Heart left ventricle (tissue), 13 donors: Measurements from ENCODE around the gene IKBKG.
"Not testable (repeated sequence)": the region's sequence is repeated elsewhere in the genome, so short reads cannot be mapped to it uniquely, and the experiment has no call there.

Experiments
- CTCF ChIP-seq, 12 donors: fragments of 200-600 bp; sonication (generic) in 4 of 12; IDR thresholded peaks; one replicate each; pipeline versions ENCODE4 v1.5.0 to v1.8.0; 2018 to 2022; ENCODE audit warnings: antibody characterized with exemption in 12 of 12, mild to moderate bottlenecking in 5 of 12
- POLR2A ChIP-seq, 2 donors: fragments of 450-650 bp; IDR thresholded peaks; one replicate each; pipeline ENCODE4 v1.6.1; 2017; ENCODE audit warnings: antibody characterized with exemption in 2 of 2, mild to moderate bottlenecking in 2 of 2, moderate library complexity in 2 of 2
- donor health status: ischemic (EF 13 %, LVEDD 7.1; RV severe dilation, severe dysfunction).
- donor health status: DM: no; HTN: yes; CAD: no.
- donor health status: DM: no; HTN: no; CAD: no.
- donor health status: ischemic (EF 25% LVEDD 6.9; RV normal size, moderate dysfunction).
- donor health status: ischemic (EF 25% LVEDD 5.7; RV mildly dilated, moderate dysfunction).
- donor health status: ischemic (EF 35%, LVEDD 5.7; RV mildly dilated, moderate dysfunction).
- donor health status: nonischemic (EF 11% LVEDD 7.7; RV severe dilation, severe dysfunction).
- donor health status: DM: yes; HTN: yes; CAD: no.
- donor health status: PGD.
- donor health status: ischemic (EF 29% LVEDD 5.4; RV normal size, mild dysfunction).
- donor health status: nonischemic (EF 23%, LVEDD 6.1; RV moderate dilation, normal function).

- TF ChIP-seq POLR2A, CTCF (IDR thresholded peaks at IDR 0.05): not testable (repeated sequence)
These were observed 66.2 kb downstream of the IKBKG start for GRCh38 chrX:154613586-154613985.
